Testis (tissue), 5 donors: Measurements from ENCODE around the gene ADAMTS8. TPM values are rescaled to one million over a fixed set of nuclear protein-coding genes. Genes with fewer than 3 reads are reported as not detected.

ENCODE experiments used
- DNase-seq: peaks from one replicate; pipeline ENCODE4 v3.0.0-alpha.2; 2019
- H3K27ac ChIP-seq, 2 donors: fragments of 200-600 bp; sonication (generic); one replicate each; pipeline ENCODE4 v1.5.1; 2019
- H3K27me3 ChIP-seq: fragments of 200-600 bp; sonication (generic); one replicate; pipeline ENCODE4 v1.5.1; 2019
- H3K36me3 ChIP-seq: fragments of 200-600 bp; sonication (generic); one replicate; pipeline ENCODE4 v1.5.1; 2017; ENCODE audit warnings: low read depth; ENCODE audit errors: missing control alignments
- H3K4me1 ChIP-seq: fragments of 200-600 bp; sonication (generic); one replicate; pipeline ENCODE4 v1.5.1; 2019
- H3K4me3 ChIP-seq, 2 donors: fragments of 200-600 bp; sonication (generic); one replicate each; pipeline ENCODE4 v1.5.1; 2017 to 2019
- H3K9me3 ChIP-seq: fragments of 200-600 bp; sonication (generic); one replicate; pipeline ENCODE4 v1.5.1; 2017
- POLR2A ChIP-seq: fragments of 450-650 bp; IDR thresholded peaks from one replicate; pipeline ENCODE4 v1.6.1; 2017; ENCODE audit warnings: antibody characterized with exemption, mild to moderate bottlenecking, moderate library complexity
- WGBS, 2 donors: methylation state at CpG; one replicate each; pipeline ENCODE4 v1.1.5; 2018; 5-methylcytosine and 5-hydroxymethylcytosine counted together
- intact Hi-C: fragments of 100-400 bp; cut with DNase I; formaldehyde crosslinking; loops from one replicate; pipeline ENCODE4 v1.15.1; 2023; ENCODE audit warnings: low total_unique reads
- long read RNA-seq, 2 donors: transcript quantifications; one replicate each; lab custom pipeline, GENCODE V29; 2026
- polyA plus RNA-seq: library from polyadenylated mRNA; stranded (reverse); fragments of 350-450 nt; fragmentation: Illumina TruSeq; extraction: RNeasy Lipid Tissue Mini Kit (QIAGEN cat#74804); gene quantifications from one replicate; pipeline ENCODE4 v1.2.3, GENCODE V29; 2014; ENCODE audit warnings: low read depth, low replicate concordance; ENCODE audit not compliant: insufficient read depth
- total RNA-seq, 2 donors: library from RNA; depleted of rRNA; stranded (reverse); fragments of >200 nt; gene quantifications; one replicate each; pipeline ENCODE4 v1.2.3, GENCODE V29; 2016
- TF ChIP-seq, protein P1 (sequence below), 3 experiments: fragments of 450-650 bp in 2 of 3; fragments of 200-600 bp in 1 of 3; sonication (generic) in 1 of 3; IDR thresholded peaks; one replicate each; pipeline ENCODE4 v1.5.1; 2016 to 2019; ENCODE audit warnings: antibody characterized with exemption in 3 of 3, mild to moderate bottlenecking in 2 of 3, moderate library complexity in 1 of 3

ADAMTS8 gene, protein sequence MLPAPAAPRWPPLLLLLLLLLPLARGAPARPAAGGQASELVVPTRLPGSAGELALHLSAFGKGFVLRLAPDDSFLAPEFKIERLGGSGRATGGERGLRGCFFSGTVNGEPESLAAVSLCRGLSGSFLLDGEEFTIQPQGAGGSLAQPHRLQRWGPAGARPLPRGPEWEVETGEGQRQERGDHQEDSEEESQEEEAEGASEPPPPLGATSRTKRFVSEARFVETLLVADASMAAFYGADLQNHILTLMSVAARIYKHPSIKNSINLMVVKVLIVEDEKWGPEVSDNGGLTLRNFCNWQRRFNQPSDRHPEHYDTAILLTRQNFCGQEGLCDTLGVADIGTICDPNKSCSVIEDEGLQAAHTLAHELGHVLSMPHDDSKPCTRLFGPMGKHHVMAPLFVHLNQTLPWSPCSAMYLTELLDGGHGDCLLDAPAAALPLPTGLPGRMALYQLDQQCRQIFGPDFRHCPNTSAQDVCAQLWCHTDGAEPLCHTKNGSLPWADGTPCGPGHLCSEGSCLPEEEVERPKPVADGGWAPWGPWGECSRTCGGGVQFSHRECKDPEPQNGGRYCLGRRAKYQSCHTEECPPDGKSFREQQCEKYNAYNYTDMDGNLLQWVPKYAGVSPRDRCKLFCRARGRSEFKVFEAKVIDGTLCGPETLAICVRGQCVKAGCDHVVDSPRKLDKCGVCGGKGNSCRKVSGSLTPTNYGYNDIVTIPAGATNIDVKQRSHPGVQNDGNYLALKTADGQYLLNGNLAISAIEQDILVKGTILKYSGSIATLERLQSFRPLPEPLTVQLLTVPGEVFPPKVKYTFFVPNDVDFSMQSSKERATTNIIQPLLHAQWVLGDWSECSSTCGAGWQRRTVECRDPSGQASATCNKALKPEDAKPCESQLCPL
- total RNA-seq (under 1 TPM; 0.39 to 0.56 TPM), polyA plus RNA-seq (1.2 TPM)
- long read RNA-seq, donor 1, result 0 reads
- long read RNA-seq, donor 2, result 0 reads

DNA sequence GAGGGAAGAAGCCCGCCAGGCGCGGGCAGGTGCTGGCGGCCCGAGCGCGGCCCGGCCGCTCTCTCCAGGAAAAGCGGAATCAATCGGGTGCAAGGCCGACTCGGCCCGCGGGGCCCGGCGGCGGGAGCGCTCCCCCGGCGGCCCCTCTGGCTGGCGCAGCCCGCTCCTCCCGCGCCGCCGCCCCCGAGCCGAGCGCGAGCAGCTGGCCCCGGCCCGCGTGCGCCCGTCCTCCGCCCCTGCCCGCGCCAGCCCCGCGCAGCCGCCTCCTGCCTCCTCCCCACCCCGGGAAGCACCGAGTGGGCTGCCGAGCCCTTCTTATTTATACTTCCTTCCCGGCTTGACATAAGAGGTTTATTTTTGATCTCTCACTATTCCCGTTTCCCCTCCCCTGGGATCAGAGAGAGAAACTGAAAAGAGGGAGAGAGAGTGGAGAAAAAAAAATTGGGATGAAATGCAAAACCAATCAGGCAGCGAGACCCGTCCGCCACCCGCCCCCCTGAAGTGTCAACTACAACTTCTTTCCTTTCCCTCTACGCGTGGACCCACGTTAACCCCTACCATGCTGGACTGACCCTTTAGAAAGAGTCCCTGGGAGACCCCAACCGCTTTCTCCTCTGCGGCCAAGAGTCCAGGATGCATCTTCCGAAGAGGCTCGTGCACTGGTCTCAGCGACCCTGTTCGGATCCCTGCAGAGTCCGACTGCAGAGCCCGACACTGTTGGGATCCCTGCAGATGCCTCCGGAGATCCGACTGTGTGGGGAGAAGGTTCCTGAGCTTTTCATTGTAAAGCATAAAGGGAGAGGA is at the start of gene ADAMTS8:
Gene ADAMTS8 (minus strand): TSS at position 294 of the 804 bp plus-strand sequence. CDS start 323 bp downstream, outside the sequence.
- 4% methylated on average over 41 to 62 of the region's 64 CpGs for WGBS, 2 donors
- Histone ChIP-seq H3K27ac (no peak within 1 kb of the TSS), H3K9me3 (no peaks in the 10 kb centered on the region), H3K27me3 (no peaks in the 10 kb centered on the region), H3K36me3 (no peaks in the 10 kb centered on the region), H3K4me1 (peaks cover 9% of the 10 kb centered on the region), H3K4me3 (peak within 1 kb of the TSS; percentile 26 to 49)
- intact Hi-C loops, result loop anchor here (10.0 kb wide), 1 partner anchor 214 kb away; no protein-coding TSS in a partner anchor
- TF ChIP-seq POLR2A, result no peak
- TF ChIP-seq, protein P1, sequence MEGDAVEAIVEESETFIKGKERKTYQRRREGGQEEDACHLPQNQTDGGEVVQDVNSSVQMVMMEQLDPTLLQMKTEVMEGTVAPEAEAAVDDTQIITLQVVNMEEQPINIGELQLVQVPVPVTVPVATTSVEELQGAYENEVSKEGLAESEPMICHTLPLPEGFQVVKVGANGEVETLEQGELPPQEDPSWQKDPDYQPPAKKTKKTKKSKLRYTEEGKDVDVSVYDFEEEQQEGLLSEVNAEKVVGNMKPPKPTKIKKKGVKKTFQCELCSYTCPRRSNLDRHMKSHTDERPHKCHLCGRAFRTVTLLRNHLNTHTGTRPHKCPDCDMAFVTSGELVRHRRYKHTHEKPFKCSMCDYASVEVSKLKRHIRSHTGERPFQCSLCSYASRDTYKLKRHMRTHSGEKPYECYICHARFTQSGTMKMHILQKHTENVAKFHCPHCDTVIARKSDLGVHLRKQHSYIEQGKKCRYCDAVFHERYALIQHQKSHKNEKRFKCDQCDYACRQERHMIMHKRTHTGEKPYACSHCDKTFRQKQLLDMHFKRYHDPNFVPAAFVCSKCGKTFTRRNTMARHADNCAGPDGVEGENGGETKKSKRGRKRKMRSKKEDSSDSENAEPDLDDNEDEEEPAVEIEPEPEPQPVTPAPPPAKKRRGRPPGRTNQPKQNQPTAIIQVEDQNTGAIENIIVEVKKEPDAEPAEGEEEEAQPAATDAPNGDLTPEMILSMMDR (IDR thresholded peaks at IDR 0.05), result no peak
- DNase-seq, result no peak

DNA sequence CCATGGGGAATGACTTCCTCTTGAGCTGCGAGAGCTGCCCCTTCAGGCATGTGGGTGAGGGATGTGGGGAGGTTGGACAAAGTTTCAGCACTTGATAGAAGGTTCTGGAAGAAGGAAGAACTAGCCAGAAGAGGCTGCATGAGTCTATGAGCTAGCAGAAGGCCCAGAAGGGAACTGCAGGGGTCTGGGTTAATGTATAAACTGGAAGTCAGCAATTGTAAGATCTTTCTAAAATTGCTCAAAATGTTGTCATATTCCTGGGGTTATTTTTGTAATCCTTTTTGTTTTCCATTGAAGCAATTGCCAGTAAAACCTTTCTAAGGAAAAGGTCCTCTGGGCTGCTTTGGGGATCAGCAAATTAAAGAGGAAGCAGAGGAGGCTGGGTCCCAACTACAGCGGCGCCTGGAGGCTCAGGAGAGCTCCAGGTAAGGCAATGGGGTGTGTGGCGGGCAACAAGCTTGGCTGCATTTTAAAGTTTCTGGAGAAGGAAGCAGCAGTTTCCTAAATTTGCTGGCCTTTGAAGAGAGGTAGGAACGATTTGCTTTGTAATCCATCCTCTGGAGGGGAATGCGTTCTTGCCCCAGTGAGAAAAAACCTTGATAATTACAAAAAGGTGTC is 49.3 kb upstream of the ADAMTS8 start:
- no peak for DNase-seq
- Histone ChIP-seq H3K4me3 (no peak overlapping the region), H3K4me1 (peaks cover 28% of the 10 kb centered on the region), H3K36me3 (no peaks in the 10 kb centered on the region), H3K9me3 (no peaks in the 10 kb centered on the region), H3K27me3 (no peaks in the 10 kb centered on the region), H3K27ac (peak overlapping the region; percentile 56 to 76)
- WGBS, 2 donors, result 56 to 63% methylated on average over 6 of the region's 6 CpGs
- intact Hi-C loops, result no loop called here
- TF ChIP-seq POLR2A, result no peak
- TF ChIP-seq, protein P1 (IDR thresholded peaks at IDR 0.05), result no peak

DNA sequence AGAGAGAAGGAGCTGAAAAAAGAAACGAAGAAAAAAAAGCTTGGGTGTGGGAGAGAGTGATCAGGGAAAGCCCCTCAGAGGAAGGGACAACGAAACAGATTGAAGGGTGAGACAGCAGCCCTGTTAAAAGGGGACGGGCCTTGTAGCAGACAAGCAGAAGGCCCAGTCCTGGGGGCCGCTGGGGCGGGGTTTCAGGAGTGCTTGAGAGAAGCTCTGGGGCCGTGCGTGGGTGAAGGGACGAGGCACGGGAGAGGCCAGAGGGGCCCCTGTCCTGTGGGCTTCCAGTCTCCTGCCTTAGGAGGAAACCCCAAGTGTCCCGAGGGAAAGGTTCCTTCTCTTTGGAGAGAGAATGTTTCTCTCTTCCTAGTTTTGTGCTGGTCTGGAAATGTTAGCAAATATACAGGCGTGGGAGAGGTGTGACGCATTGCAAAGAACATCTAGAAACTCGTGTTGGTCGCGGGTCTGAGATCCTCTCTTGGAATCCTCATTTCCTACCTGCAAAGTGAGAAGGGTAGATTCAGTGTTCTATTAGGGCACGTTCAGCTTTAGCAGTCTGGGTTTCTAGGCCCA is 48.6 kb upstream of the ADAMTS8 start:
- Histone ChIP-seq H3K4me3 (no peak overlapping the region), H3K4me1 (peaks cover 28% of the 10 kb centered on the region), H3K27ac (peak overlapping the region in 1 of 2 donors; percentile 76), H3K27me3 (no peaks in the 10 kb centered on the region), H3K9me3 (no peaks in the 10 kb centered on the region), H3K36me3 (no peaks in the 10 kb centered on the region)
- intact Hi-C loops, result no loop called here
- WGBS, 2 donors, result 80 to 90% methylated on average over 16 of the region's 16 CpGs
- no peak for TF ChIP-seq POLR2A
- TF ChIP-seq, protein P1 (IDR thresholded peaks at IDR 0.05), result no peak
- no peak for DNase-seq
